Measurements from ENCODE around the gene UBASH3A.

Gene UBASH3A

DNA sequence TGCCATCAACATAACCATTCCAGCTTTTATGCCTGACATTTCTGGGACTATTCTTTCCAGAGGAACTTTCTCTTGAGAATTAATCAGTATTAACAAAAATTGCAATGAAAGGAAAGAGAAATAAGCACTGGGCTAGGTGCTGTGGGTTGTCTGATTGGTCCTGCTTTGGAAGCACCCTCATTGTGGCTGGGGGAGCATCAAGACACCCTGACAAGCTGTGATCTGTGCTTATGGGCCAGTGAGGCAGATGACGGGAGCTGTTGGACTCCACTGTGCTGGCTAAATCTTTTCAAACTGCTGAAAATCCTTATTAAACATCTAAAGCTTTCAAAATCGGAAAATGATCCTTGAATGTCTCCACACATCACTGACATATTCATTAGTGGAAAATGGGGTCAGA lies 20.0 kb downstream of the UBASH3A start:
- in situ Hi-C loops (cut with MboI; ENCODE audit: low sequenced_read_pairs, unreplicated experiment): no loop called here
- no peak for DNase-seq (ENCODE audit: low spot score)
- TF ChIP-seq, protein P1, sequence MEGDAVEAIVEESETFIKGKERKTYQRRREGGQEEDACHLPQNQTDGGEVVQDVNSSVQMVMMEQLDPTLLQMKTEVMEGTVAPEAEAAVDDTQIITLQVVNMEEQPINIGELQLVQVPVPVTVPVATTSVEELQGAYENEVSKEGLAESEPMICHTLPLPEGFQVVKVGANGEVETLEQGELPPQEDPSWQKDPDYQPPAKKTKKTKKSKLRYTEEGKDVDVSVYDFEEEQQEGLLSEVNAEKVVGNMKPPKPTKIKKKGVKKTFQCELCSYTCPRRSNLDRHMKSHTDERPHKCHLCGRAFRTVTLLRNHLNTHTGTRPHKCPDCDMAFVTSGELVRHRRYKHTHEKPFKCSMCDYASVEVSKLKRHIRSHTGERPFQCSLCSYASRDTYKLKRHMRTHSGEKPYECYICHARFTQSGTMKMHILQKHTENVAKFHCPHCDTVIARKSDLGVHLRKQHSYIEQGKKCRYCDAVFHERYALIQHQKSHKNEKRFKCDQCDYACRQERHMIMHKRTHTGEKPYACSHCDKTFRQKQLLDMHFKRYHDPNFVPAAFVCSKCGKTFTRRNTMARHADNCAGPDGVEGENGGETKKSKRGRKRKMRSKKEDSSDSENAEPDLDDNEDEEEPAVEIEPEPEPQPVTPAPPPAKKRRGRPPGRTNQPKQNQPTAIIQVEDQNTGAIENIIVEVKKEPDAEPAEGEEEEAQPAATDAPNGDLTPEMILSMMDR (IDR thresholded peaks at IDR 0.05; ENCODE audit: borderline replicate concordance, control extremely low read depth, extremely low read depth, insufficient read depth, missing control alignments): no peak

DNA sequence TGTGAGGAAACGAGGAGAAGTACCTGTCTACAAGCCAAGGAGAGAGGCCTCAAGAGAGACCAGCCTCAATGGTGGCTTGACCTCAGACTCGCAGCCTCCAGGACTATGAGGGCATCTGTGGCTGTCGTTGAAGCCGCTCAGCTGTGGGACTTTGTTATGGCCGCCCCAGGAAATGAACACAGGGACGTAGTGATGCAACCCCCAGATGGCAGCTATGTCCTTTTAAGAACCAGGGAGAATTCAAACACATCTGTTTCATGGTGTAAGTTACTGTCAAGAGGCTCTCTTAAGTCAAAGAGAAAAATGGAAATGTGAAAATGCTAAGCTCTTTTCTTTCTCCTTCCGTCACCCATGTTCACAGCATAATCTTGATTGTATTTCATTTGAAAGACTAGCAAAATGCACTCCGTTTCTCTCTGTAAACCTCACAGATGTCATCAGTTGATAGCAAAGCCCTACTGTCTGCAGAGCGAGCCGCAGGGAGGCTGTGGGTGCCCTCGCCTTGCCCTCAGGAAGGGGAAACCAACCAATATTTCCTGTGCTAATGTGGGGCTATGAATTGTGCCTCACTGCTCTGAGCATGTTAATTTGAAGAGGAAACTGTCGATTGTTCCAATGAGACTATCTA lies 21.3 kb downstream of the UBASH3A start:
- in situ Hi-C loops (cut with MboI; ENCODE audit: low sequenced_read_pairs, unreplicated experiment): no loop called here
- DNase-seq (ENCODE audit: low spot score): no peak

DNA sequence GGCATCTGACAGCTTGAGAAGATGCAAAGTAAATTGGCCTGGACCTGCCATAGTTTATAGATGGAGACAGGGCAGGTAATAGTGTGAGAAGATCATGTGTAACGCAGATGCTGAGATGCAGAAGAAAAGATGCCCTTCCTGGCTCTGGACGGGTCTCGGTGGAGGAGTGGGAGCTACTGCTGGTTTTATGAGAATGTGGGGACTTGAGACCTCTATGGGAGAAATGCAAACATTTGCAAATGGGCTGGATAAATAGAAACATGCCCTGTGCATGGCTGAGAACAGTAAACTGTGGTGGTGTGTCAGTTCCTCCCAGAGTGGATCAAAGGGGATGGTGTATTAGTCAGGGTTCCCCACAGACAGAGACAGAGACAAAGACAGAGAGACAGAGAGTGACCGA lies 21.9 kb downstream of the UBASH3A start:
- in situ Hi-C loops (cut with MboI; ENCODE audit: low sequenced_read_pairs, unreplicated experiment): no loop called here
- DNase-seq (ENCODE audit: low spot score): no peak
- TF ChIP-seq, protein P1 (IDR thresholded peaks at IDR 0.05; ENCODE audit: borderline replicate concordance, control extremely low read depth, extremely low read depth, insufficient read depth, missing control alignments): no peak

More for the DNA sequence above, 21.3 kb downstream of the UBASH3A start:
- TF ChIP-seq, protein P1 (IDR thresholded peaks at IDR 0.05; ENCODE audit: borderline replicate concordance, control extremely low read depth, extremely low read depth, insufficient read depth, missing control alignments): no peak

DNA sequence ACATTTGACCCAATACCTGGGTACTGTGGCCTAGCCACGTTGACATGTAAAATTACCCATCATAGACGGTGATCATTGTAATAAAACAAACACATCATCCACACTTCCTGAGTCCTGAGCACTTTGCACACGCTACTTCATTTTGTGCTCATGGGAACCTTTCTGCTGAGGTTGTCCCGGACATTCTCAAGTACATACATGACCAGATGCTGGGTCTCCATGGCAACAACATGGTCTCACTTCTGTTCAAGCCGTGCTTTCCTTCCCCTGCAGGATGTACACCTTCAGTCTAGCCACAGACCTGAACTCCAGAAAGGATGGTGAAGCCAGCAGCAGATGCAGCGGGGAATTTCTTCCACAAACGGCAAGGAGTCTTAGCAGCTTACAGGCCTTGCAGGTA lies 22.7 kb downstream of the UBASH3A start:
- DNase-seq (ENCODE audit: low spot score): peak; percentile 82
- in situ Hi-C loops (cut with MboI; ENCODE audit: low sequenced_read_pairs, unreplicated experiment): no loop called here

DNA sequence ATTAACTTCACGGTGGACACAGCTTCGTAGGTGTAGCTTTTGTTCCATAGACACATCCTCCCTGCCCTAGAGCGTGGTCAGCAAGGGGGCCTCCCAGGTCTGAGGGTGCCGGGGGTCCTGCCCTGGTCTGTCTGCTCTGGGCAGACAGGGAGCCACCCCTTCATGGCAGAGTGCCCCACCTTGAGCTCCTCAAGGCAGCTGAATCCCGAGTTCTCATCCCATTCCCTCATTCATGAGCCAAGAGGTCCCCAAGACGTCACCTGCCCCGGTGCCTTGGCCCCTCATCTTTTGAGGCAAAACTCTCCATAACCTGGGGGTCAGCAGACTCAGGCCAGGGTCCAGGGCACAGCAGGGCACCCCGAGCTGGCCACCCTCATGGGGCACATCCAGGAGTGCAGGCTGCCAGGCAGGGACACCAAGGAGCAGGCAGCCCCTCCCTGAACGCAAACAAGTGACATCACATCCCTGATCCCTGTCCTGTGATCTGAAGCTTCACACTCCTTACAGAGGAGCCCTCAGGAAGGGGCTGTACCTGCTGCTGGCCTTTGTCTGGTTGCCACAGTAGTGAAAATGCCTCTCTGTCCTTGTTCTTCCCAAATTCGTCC lies 23.3 kb downstream of the UBASH3A start:
- DNase-seq (ENCODE audit: low spot score): no peak
- TF ChIP-seq, protein P1 (IDR thresholded peaks at IDR 0.05; ENCODE audit: borderline replicate concordance, control extremely low read depth, extremely low read depth, insufficient read depth, missing control alignments): no peak
- in situ Hi-C loops (cut with MboI; ENCODE audit: low sequenced_read_pairs, unreplicated experiment): no loop called here

More for the DNA sequence above, 22.7 kb downstream of the UBASH3A start:
- TF ChIP-seq, protein P1 (IDR thresholded peaks at IDR 0.05; ENCODE audit: borderline replicate concordance, control extremely low read depth, extremely low read depth, insufficient read depth, missing control alignments): no peak

DNA sequence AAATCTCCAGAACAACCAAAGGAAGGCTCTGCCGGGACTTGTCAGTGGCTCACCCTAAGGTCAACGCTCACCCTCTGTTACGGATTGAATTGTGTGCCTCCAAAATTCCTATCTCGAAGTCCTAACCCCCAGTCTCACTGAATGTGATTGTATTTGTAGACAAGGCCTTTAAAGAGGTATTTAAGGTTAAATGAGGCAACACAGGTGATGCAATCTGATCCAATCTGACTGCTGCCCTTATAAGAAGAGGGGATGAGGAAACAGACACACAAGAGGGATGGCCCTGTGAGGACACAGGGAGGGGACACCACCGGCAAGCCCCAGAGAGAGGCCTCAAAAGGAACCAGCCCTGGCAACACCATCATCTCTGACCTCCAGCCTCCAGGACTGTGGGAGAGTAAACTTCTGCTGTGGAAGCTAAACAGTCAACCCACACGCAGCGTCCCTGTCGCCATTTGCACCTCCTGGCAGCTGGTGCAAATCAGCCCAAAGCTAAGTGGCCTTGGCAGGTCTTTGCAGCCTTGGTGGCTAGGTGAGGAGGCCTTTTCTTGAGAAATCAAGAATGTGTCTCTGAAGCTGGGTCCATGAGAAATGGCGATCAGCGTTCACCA lies 24.2 kb downstream of the UBASH3A start:
- in situ Hi-C loops (cut with MboI; ENCODE audit: low sequenced_read_pairs, unreplicated experiment): no loop called here
- TF ChIP-seq, protein P1 (IDR thresholded peaks at IDR 0.05; ENCODE audit: borderline replicate concordance, control extremely low read depth, extremely low read depth, insufficient read depth, missing control alignments): no peak
- no peak for DNase-seq (ENCODE audit: low spot score)

Data from GM13976 (cell line).